GM19239 (cell line): ENCODE results near the gene GRIK3.

Experiments
- DNase-seq: peaks from one replicate; pipeline ENCODE4 v3.0.0; 2011; ENCODE audit warnings: low spot score; ENCODE audit not compliant: insufficient read length
- FAIRE-seq: peaks from 2 replicates; lab custom pipeline; 2011; peaks lifted over from hg19 to GRCh38; lab: Jason Lieb, UNC

GRIK3 gene

GRCh38 chr1:36984026-36984425 lies 50.3 kb downstream of the GRIK3 start:
- DNase-seq (no peak), FAIRE-seq (no peak)

GRCh38 chr1:36982709-36983108 lies 51.6 kb downstream of the GRIK3 start:
- no peak for FAIRE-seq

GRCh38 chr1:36981771-36982622 lies 52.3 kb downstream of the GRIK3 start:
- DNase-seq: no peak
- FAIRE-seq: no peak

More at GRCh38 chr1:36982709-36983108, 51.6 kb downstream of the GRIK3 start:
- no peak for DNase-seq

GRCh38 chr1:36981126-36981525 lies 53.2 kb downstream of the GRIK3 start:
- no peak for FAIRE-seq
- DNase-seq: no peak

- no peak for DNase-seq
- FAIRE-seq: no peak
Observed at GRCh38 chr1:36977731-36978406, 56.4 kb downstream of the GRIK3 start.

- FAIRE-seq (no peak), DNase-seq (no peak)
Observed at GRCh38 chr1:36975642-36976041, 58.7 kb downstream of the GRIK3 start.

GRCh38 chr1:36973056-36973455 lies 61.3 kb downstream of the GRIK3 start:
- DNase-seq (no peak), FAIRE-seq (no peak)

GRCh38 chr1:36971852-36972618 lies 62.3 kb downstream of the GRIK3 start:
- FAIRE-seq (no peak), DNase-seq (no peak)

GRCh38 chr1:36968730-36969129 lies 65.6 kb downstream of the GRIK3 start:
- no peak for FAIRE-seq
- no peak for DNase-seq

GRCh38 chr1:36966242-36966641 lies 68.1 kb downstream of the GRIK3 start:
- no peak for FAIRE-seq
- DNase-seq: no peak

GRCh38 chr1:36965275-36966159 lies 68.8 kb downstream of the GRIK3 start:
- no peak for FAIRE-seq
- DNase-seq: no peak

GRCh38 chr1:36964830-36965229 lies 69.5 kb downstream of the GRIK3 start:
- no peak for DNase-seq
- FAIRE-seq: no peak

GRCh38 chr1:36963006-36963405 lies 71.3 kb downstream of the GRIK3 start:
- DNase-seq (no peak), FAIRE-seq (no peak)

GRCh38 chr1:36961062-36961615 lies 73.2 kb downstream of the GRIK3 start:
- DNase-seq (no peak), FAIRE-seq (no peak)

GRCh38 chr1:36956570-36956969 lies 77.7 kb downstream of the GRIK3 start:
- DNase-seq (no peak), FAIRE-seq (no peak)

- FAIRE-seq (no peak), DNase-seq (no peak)
Observed at GRCh38 chr1:36955016-36955415, 79.3 kb downstream of the GRIK3 start.

GRCh38 chr1:36953061-36953460 lies 81.3 kb downstream of the GRIK3 start:
- no peak for FAIRE-seq
- DNase-seq: no peak

- DNase-seq: no peak
- FAIRE-seq: no peak
Observed at GRCh38 chr1:36951761-36952160, 82.6 kb downstream of the GRIK3 start.

GRCh38 chr1:36951292-36951750 lies 83.0 kb downstream of the GRIK3 start:
- FAIRE-seq: no peak
- no peak for DNase-seq
